GM19035 (cell line): ENCODE data around the gene FOXP2.
A peak's percentile ranks its signal among the peaks of the same experiment; 100 is the strongest.
"Not testable (repeated sequence)": the region's sequence is repeated elsewhere in the genome, so short reads cannot be mapped to it uniquely, and the experiment has no call there.

Experiments used
- ATAC-seq: cut with Tn5 transposase; IDR thresholded peaks from one replicate; pipeline ENCODE4 v1.9.1; 2021; ENCODE audit not compliant: unreplicated experiment

The FOXP2 gene

GRCh38 chr7:114497491-114497890 is 82.9 kb downstream of the FOXP2 start:
- ATAC-seq = not testable (repeated sequence)

- no peak for ATAC-seq
These were observed 88.0 kb downstream of the FOXP2 start for GRCh38 chr7:114502454-114503254.

- no peak for ATAC-seq
These were observed 90.0 kb downstream of the FOXP2 start for GRCh38 chr7:114504586-114504985.

- no peak for ATAC-seq
These were observed 92.8 kb downstream of the FOXP2 start for GRCh38 chr7:114507381-114507780.

GRCh38 chr7:114508086-114508485 is 93.5 kb downstream of the FOXP2 start:
- no peak for ATAC-seq

- not testable (repeated sequence) for ATAC-seq
These were observed 96.2 kb downstream of the FOXP2 start for GRCh38 chr7:114510824-114511223.

- no peak for ATAC-seq
These were observed 104.6 kb downstream of the FOXP2 start for GRCh38 chr7:114519240-114519639.

GRCh38 chr7:114522081-114522480 is 107.5 kb downstream of the FOXP2 start:
- no peak for ATAC-seq

- ATAC-seq = no peak
These were observed 113.0 kb downstream of the FOXP2 start for GRCh38 chr7:114527589-114527988.

- no peak for ATAC-seq
These were observed 115.5 kb downstream of the FOXP2 start for GRCh38 chr7:114530057-114530611.

- no peak for ATAC-seq
These were observed 116.7 kb downstream of the FOXP2 start for GRCh38 chr7:114531326-114531725.

GRCh38 chr7:114533131-114533530 is 118.5 kb downstream of the FOXP2 start:
- ATAC-seq = no peak

GRCh38 chr7:114534953-114535352 is 120.3 kb downstream of the FOXP2 start:
- ATAC-seq = no peak

GRCh38 chr7:114539575-114539974 is 125.0 kb downstream of the FOXP2 start:
- no peak for ATAC-seq

GRCh38 chr7:114540291-114540690 is 125.7 kb downstream of the FOXP2 start:
- no peak for ATAC-seq

- ATAC-seq = not testable (repeated sequence)
These were observed 132.7 kb downstream of the FOXP2 start for GRCh38 chr7:114547346-114547745.

- ATAC-seq = no peak
These were observed 133.7 kb downstream of the FOXP2 start for GRCh38 chr7:114548081-114548980.

- ATAC-seq = peak; percentile 85
These were observed 140.3 kb downstream of the FOXP2 start for GRCh38 chr7:114554781-114555537.

GRCh38 chr7:114567416-114567815 is 152.8 kb downstream of the FOXP2 start:
- no peak for ATAC-seq

- ATAC-seq = no peak
These were observed 154.6 kb downstream of the FOXP2 start for GRCh38 chr7:114569220-114569619.

- no peak for ATAC-seq
These were observed 159.8 kb downstream of the FOXP2 start for GRCh38 chr7:114574384-114574783.
